AG09319 (cell line): ENCODE results near the gene ZNF644.
"Not testable (repeated sequence)": the region's sequence is repeated elsewhere in the genome, so short reads cannot be mapped to it uniquely, and the experiment has no call there.

ENCODE experiments used
- DNase-seq: peaks from one replicate; pipeline ENCODE4 v3.0.0-alpha.2; 2010; ENCODE audit warnings: low read depth; ENCODE audit errors: extremely low read depth
- CTCF ChIP-seq: IDR thresholded peaks from 2 replicates; pipeline ENCODE4 v1.5.1; 2011; ENCODE audit warnings: low read depth, mild to moderate bottlenecking, inconsistent platforms, low read length, moderate library complexity

ZNF644 gene

GRCh38 chr1:91021686-91022517 lies at the start of gene ZNF644:
Gene ZNF644, minus strand, starts transcription at chr1:91022035. Its CDS starts 39,682 bp downstream, at chr1:90982353.
- peak; percentile 88 for DNase-seq
- TF ChIP-seq CTCF, result no peak

- no peak for DNase-seq
- TF ChIP-seq CTCF, result no peak
Observed at GRCh38 chr1:91070298-91070697, 48.5 kb upstream of the ZNF644 start.

- TF ChIP-seq CTCF, result no peak
- DNase-seq, result no peak
Observed at GRCh38 chr1:91066538-91066937, 44.7 kb upstream of the ZNF644 start.

- DNase-seq, result no peak
- TF ChIP-seq CTCF, result no peak
Observed at GRCh38 chr1:91065337-91065736, 43.5 kb upstream of the ZNF644 start.

GRCh38 chr1:91063403-91063802 lies 41.6 kb upstream of the ZNF644 start:
- not testable (repeated sequence) for DNase-seq

- no peak for TF ChIP-seq CTCF
- no peak for DNase-seq
Observed at GRCh38 chr1:91059157-91059556, 37.3 kb upstream of the ZNF644 start.

- TF ChIP-seq CTCF, result no peak
- no peak for DNase-seq
Observed at GRCh38 chr1:91057784-91058183, 35.9 kb upstream of the ZNF644 start.
